Gastroesophageal sphincter (tissue), 3 donors: ENCODE results near the gene SCAANT1.

Experiments used
- EP300 ChIP-seq: sonication (generic); formaldehyde crosslinking; IDR thresholded peaks from one replicate; pipeline ENCODE4 v1.6.1; 2017; ENCODE audit warnings: antibody characterized with exemption, mild to moderate bottlenecking
- POLR2A ChIP-seq, 2 donors: fragments of 450-650 bp; IDR thresholded peaks; one replicate each; pipeline ENCODE4 v1.6.1; 2017; ENCODE audit warnings: antibody characterized with exemption in 2 of 2, mild to moderate bottlenecking in 2 of 2, moderate library complexity in 1 of 2
- POLR2AphosphoS5 ChIP-seq: sonication (generic); formaldehyde crosslinking; IDR thresholded peaks from one replicate; pipeline ENCODE4 v1.6.1; 2017; ENCODE audit warnings: antibody characterized with exemption
- TF ChIP-seq, protein P1 (sequence below), 4 experiments: fragments of 200-600 bp in 2 of 4; fragments of 450-650 bp in 2 of 4; sonication (generic) in 1 of 4; IDR thresholded peaks; one replicate each; pipeline ENCODE4 v1.5.1; 2017 to 2019; ENCODE audit warnings: antibody characterized with exemption in 4 of 4, mild to moderate bottlenecking in 2 of 4, moderate library complexity in 2 of 4

DNA sequence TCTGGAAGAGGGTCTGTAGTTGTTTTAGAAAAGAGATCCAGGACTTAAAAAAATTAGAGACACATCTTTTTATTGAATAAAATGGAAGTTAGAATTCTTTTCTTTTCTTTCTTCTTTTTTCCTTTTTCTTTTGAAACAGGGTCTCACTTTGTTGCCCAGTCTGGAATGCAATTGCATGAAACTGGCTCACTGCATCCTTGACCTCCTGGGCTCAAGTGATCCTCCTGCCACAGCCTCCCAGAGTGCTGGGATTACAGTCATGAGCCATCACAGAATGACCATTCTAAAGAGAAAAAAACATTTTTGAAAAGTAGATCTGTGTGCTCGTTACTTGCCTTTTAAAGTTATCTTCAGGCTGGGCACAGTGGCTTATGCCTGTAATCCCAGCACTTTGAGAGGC is 45.0 kb downstream of the SCAANT1 start:
- TF ChIP-seq, protein P1, sequence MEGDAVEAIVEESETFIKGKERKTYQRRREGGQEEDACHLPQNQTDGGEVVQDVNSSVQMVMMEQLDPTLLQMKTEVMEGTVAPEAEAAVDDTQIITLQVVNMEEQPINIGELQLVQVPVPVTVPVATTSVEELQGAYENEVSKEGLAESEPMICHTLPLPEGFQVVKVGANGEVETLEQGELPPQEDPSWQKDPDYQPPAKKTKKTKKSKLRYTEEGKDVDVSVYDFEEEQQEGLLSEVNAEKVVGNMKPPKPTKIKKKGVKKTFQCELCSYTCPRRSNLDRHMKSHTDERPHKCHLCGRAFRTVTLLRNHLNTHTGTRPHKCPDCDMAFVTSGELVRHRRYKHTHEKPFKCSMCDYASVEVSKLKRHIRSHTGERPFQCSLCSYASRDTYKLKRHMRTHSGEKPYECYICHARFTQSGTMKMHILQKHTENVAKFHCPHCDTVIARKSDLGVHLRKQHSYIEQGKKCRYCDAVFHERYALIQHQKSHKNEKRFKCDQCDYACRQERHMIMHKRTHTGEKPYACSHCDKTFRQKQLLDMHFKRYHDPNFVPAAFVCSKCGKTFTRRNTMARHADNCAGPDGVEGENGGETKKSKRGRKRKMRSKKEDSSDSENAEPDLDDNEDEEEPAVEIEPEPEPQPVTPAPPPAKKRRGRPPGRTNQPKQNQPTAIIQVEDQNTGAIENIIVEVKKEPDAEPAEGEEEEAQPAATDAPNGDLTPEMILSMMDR (IDR thresholded peaks at IDR 0.05): no peak
- no peak for TF ChIP-seq POLR2A (IDR thresholded peaks at IDR 0.05)
- TF ChIP-seq POLR2AphosphoS5: no peak
- no peak for TF ChIP-seq EP300
